GM19438 (cell line): ENCODE measurements around the gene FAT2.

Source experiments
- ATAC-seq: cut with Tn5 transposase; IDR thresholded peaks from one replicate; pipeline ENCODE4 v1.9.1; 2021; ENCODE audit warnings: low read depth; ENCODE audit not compliant: unreplicated experiment

FAT2 gene, protein sequence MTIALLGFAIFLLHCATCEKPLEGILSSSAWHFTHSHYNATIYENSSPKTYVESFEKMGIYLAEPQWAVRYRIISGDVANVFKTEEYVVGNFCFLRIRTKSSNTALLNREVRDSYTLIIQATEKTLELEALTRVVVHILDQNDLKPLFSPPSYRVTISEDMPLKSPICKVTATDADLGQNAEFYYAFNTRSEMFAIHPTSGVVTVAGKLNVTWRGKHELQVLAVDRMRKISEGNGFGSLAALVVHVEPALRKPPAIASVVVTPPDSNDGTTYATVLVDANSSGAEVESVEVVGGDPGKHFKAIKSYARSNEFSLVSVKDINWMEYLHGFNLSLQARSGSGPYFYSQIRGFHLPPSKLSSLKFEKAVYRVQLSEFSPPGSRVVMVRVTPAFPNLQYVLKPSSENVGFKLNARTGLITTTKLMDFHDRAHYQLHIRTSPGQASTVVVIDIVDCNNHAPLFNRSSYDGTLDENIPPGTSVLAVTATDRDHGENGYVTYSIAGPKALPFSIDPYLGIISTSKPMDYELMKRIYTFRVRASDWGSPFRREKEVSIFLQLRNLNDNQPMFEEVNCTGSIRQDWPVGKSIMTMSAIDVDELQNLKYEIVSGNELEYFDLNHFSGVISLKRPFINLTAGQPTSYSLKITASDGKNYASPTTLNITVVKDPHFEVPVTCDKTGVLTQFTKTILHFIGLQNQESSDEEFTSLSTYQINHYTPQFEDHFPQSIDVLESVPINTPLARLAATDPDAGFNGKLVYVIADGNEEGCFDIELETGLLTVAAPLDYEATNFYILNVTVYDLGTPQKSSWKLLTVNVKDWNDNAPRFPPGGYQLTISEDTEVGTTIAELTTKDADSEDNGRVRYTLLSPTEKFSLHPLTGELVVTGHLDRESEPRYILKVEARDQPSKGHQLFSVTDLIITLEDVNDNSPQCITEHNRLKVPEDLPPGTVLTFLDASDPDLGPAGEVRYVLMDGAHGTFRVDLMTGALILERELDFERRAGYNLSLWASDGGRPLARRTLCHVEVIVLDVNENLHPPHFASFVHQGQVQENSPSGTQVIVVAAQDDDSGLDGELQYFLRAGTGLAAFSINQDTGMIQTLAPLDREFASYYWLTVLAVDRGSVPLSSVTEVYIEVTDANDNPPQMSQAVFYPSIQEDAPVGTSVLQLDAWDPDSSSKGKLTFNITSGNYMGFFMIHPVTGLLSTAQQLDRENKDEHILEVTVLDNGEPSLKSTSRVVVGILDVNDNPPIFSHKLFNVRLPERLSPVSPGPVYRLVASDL (N-terminal part only)

DNA sequence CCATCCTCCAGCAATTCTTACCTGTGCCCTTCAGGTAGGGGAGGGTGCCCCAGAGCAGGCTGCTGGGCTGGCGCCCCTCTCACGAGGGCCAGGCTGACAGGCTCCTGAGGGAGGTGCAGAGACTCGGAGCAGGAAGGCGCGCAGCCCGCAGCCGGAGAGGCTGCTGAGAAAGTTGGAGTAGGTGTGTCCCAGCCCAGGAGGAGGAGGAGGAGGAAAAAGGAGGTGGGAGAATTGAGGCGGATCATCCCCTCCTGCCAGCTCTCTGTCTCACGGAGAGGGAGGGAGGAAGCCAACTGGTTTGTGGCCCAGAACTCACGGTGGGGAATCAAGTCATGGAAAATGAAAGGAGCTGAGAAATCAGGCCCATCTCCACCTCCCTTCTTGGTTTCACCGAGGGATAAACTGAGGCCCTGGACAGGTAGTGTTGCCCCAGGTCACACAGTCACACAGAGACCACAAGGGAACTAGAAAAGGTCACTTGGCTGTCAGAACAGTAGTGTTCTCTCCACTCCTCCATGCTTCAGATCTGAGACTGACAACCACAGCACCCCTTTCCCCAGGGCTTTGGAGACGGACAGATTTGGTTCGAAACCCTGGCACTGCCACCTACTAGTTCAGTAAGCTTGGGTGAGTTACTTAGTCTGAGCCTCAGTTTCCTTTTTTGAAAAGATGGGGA is at the start of gene FAT2:
Gene FAT2 (minus strand): TSS at position 188 of the 676 bp plus-strand sequence. CDS start 22,400 bp downstream, outside the sequence.
- ATAC-seq, result no peak

GRCh38 chr5:151638619-151639018 is 47.5 kb upstream of the FAT2 start:
- no peak for ATAC-seq

- ATAC-seq, result no peak
Observed at GRCh38 chr5:151637676-151638075, 46.5 kb upstream of the FAT2 start.

GRCh38 chr5:151633892-151634291 is 42.8 kb upstream of the FAT2 start:
- ATAC-seq, result no peak

GRCh38 chr5:151632941-151633340 is 41.8 kb upstream of the FAT2 start:
- ATAC-seq, result no peak

DNA sequence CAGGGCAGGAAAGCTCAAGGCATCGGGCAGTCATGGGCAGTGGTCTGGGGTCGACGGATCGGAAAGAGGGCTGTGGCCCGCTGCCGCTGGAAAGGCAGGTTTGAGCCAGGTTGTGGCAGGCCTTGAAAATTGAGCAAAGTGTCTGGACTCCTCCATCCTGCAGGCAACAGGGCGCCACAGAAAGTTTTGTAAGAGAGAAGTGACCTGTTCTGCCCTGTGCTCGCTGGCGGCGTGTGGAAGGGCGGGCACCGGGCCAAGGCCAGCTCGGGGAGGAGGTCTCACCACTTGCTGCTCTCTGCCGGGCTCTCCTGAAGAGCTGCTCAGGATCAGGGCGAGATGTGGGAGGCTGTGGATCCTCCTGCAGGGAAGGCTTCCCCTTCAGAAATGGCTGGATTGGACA is 41.4 kb upstream of the FAT2 start:
- ATAC-seq, result no peak

DNA sequence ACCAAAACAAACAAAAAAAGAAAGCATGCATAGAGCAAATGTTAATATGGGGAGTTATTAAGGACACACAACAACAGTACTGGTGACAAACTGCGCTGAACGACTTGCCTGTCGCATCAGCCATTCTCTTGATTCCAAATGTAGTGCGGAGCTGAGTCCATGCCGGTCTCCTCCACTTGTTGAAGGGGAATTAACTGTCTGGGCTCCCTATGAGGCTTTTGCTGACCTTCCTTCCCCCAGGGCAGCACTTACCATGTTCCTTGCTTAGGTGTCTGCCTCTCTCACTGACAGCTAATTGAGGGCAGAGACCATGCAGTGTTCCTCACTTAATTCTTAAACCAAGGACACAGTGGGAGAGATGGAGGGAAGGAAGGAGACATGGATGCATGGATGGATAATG is 40.8 kb upstream of the FAT2 start:
- no peak for ATAC-seq

DNA sequence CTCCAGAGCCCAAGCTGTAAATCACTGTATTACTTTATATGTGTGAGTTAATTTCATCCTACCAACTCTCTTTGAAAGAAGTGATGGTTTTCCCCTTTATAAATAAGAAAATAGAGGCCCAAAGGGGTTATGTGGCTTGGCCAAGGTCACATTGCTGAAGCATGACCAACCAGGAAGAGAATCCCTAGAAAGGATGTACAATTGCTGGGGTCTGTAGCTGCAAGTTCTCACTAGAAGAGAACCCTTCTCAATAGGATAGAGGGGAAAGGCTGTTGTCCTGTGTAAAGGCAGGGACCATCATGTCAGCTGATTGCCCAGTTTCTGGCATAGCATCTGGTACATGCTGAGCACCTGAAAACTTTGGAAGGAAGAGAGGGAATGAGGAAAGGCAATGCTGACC is 39.0 kb upstream of the FAT2 start:
- no peak for ATAC-seq

DNA sequence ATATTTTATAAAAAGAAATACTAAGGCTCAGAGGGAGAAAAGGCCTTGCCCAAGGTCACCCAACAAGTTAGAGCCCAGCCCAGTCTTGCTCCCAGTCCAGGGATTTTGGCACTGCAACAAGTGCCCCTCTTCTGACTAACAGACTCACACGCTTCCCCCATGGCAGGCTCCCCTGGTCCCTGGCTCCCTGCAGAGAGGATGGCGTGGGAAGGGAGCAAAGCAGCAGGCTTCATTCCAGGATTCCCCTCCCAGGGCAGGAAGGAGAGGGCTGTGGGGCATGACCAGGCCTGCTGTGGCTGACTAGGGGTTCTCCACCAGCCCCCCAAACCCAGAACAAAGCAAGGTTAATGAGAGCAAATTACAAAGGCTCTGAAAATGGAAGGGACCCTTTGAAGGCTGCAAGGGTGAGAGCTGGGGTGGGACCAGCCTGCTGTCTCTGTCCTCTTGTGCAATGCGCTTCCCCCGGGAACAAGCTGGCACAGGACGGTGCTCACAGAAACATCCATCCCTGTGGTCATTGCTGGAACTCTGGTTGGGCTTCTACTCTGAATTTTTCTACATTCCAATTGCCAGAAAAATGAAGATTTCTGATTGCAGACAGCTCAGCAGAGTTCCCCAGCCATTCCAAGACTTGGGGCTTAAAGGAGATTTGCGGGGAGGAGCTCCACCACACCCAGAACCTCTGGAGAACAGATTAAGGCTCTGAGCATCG is 37.1 kb upstream of the FAT2 start:
- ATAC-seq, result no peak

GRCh38 chr5:151627650-151628049 is 36.5 kb upstream of the FAT2 start:
- ATAC-seq, result no peak

DNA sequence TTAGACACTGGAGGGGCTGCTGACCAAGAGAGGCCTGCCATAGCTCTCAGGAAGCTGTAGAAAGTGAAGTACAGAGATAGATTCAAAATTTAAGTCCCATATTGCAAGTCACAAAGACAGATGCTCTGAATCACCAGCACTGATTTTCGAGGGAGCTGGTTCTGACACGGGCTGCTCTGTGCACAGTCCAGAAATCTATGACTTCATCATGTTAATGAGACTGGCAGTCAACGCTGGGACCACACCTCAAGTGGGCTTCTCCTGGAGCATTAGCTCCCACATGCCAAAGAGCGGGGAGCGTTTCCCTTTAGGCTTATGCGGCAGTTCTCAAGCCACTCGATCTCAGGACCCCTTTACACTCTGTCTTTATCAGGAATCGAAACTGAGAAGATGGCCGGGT is 34.2 kb upstream of the FAT2 start:
- no peak for ATAC-seq

- ATAC-seq, result no peak
Observed at GRCh38 chr5:151624476-151624875, 33.3 kb upstream of the FAT2 start.

- no peak for ATAC-seq
Observed at GRCh38 chr5:151622367-151623088, 31.4 kb upstream of the FAT2 start.

DNA sequence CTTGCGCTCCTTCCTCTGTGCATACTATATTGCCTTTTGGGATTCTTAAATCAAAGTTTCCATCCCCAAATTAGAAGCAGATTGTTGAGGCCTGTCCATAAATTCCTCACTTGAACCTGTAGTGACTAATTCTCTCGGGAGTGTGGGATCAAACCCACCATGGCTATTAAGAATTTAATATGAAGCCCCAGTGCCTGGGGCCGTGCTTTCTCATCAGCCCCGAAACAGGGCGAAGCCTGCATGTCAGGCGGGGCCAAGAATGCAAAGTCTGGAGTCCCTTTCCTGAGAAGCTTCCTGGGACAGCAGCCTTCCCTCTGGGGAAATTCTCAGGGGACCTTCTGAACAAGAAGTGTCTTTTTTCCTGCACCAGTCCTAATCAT is 29.3 kb upstream of the FAT2 start:
- no peak for ATAC-seq

GRCh38 chr5:151619812-151620460 is 28.8 kb upstream of the FAT2 start:
- no peak for ATAC-seq

- no peak for ATAC-seq
Observed at GRCh38 chr5:151618907-151619306, 27.8 kb upstream of the FAT2 start.

- no peak for ATAC-seq
Observed at GRCh38 chr5:151617841-151618710, 26.9 kb upstream of the FAT2 start.

DNA sequence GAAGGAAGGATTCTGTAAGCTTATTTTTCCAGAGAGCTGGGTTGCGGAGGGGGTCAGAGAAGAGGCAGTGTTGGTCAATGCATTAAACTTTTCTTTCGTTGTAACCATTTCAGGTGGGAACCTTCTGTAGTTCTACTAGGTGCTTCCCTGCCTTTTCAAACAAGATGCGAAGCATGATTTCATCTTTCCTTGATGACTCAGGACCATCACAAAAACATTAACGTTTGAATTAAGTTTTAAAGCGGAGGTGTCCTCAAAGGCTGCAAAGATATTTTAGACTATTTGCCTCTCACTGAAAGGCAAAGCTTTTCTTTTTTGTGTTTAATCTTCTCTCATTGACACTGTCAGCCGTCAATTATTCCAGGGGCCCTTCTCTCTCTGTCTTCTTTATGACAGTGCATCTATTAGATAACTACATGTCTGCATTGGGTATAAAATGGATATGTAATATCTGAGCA is 26.3 kb upstream of the FAT2 start:
- no peak for ATAC-seq
